B cell (primary cell): ENCODE measurements around the gene JARID2. TPM values are rescaled to one million over a fixed set of nuclear protein-coding genes. Genes with fewer than 3 reads are reported as not detected.

Source experiments
- ATAC-seq: fragments of 200-7000 bp; cut with Tn5 transposase; one replicate; pipeline ENCODE4 v1.10.0; 2021; ENCODE audit warnings: low read depth, mild to moderate bottlenecking, moderate number of reproducible peaks, moderate library complexity
- CTCF ChIA-PET: fragments of 350-600 bp; sonication (Branson Sonifier 250); formaldehyde crosslinking; loops from one replicate; lab custom pipeline; 2021; ENCODE audit warnings: antibody characterized with exemption, inconsistent platforms; lab: Charles Lee
- POLR2A ChIA-PET: fragments of 350-600 bp; sonication (Branson Sonifier 250); formaldehyde crosslinking; loops from one replicate; lab custom pipeline; 2021; ENCODE audit warnings: antibody characterized with exemption; lab: Charles Lee
- DNase-seq: peaks from one replicate; pipeline ENCODE4 v3.0.0; 2013
- H2AFZ ChIP-seq: 2 replicates; pipeline ENCODE4 v1.6.1; 2012; ENCODE audit warnings: mild to moderate bottlenecking, low read depth, low read length; ENCODE audit not compliant: insufficient read depth, poor library complexity, severe bottlenecking
- H3K27ac ChIP-seq, 2 donors: 1 replicate in 1 of 2; 2 replicates in 1 of 2; pipeline ENCODE4 v1.5.1; 2012 to 2013; ENCODE audit warnings: low read length in 2 of 2, mild to moderate bottlenecking in 2 of 2, moderate library complexity in 1 of 2
- H3K27me3 ChIP-seq, 4 experiments: fragments of 200-600 bp in 1 of 4; sonication (generic) in 1 of 4; replicated peaks in 1 of 4; 1 replicate in 2 of 4; 2 replicates in 2 of 4; pipeline versions ENCODE4 v1.6.1 to v1.7.0; 2013 to 2016; ENCODE audit warnings: low read length in 3 of 4, mild to moderate bottlenecking in 2 of 4, mixed read lengths in 1 of 4, moderate library complexity in 1 of 4; ENCODE audit not compliant: insufficient read depth in 4 of 4, control insufficient read depth in 3 of 4; ENCODE audit errors: control extremely low read depth in 1 of 4
- H3K36me3 ChIP-seq, 2 experiments: replicated peaks in 1 of 2; 1 replicate in 1 of 2; 2 replicates in 1 of 2; pipeline versions ENCODE4 v1.6.1 to v1.7.1; 2013; ENCODE audit warnings: low read length in 1 of 2; ENCODE audit not compliant: insufficient read depth in 2 of 2, control insufficient read depth in 1 of 2; ENCODE audit errors: control extremely low read depth in 1 of 2, extremely low read depth in 1 of 2
- H3K4me1 ChIP-seq, 2 donors: fragments of 200-600 bp in 1 of 2; sonication (generic) in 1 of 2; 1 replicate in 1 of 2; 2 replicates in 1 of 2; pipeline versions ENCODE4 v1.5.1 to v1.6.1; 2013 to 2017; ENCODE audit warnings: low read length in 2 of 2; ENCODE audit not compliant: control insufficient read depth in 2 of 2, insufficient read depth in 2 of 2
- H3K4me2 ChIP-seq: replicated peaks from 2 replicates; pipeline ENCODE3; 2012; ENCODE audit warnings: mild to moderate bottlenecking, low read depth, low read length; ENCODE audit not compliant: poor library complexity, severe bottlenecking
- H3K4me3 ChIP-seq, 5 experiments: fragments of 200-600 bp in 1 of 5; sonication (generic) in 1 of 5; 1 replicate in 3 of 5; 2 replicates in 2 of 5; pipeline versions ENCODE4 v1.5.1 to v1.7.0; 2011 to 2016; ENCODE audit warnings: low read length in 4 of 5, mild to moderate bottlenecking in 4 of 5, low read depth in 2 of 5, control low read depth in 1 of 5, moderate library complexity in 1 of 5; ENCODE audit not compliant: insufficient read depth in 1 of 5; ENCODE audit errors: control extremely low read depth in 1 of 5, extremely low read depth in 1 of 5
- H3K79me2 ChIP-seq: fragments of 200-600 bp; sonication (generic); one replicate; pipeline ENCODE4 v1.6.0; 2016; ENCODE audit warnings: low read length; ENCODE audit not compliant: control insufficient read depth, insufficient read depth
- H3K9ac ChIP-seq: fragments of 200-600 bp; sonication (generic); 2 replicates; pipeline ENCODE4 v1.6.1; 2017; ENCODE audit warnings: mild to moderate bottlenecking, low read length, moderate library complexity
- H3K9me3 ChIP-seq, 3 donors: one replicate each; pipeline versions ENCODE4 v1.6.1 to v1.7.1; 2013; ENCODE audit warnings: low read length in 2 of 3; ENCODE audit not compliant: control insufficient read depth in 2 of 3, insufficient read depth in 1 of 3; ENCODE audit errors: control extremely low read depth in 1 of 3
- H4K20me1 ChIP-seq: 2 replicates; pipeline ENCODE4 v1.6.0; 2012; ENCODE audit warnings: mild to moderate bottlenecking, low read length; ENCODE audit not compliant: insufficient read depth, control insufficient read depth, poor library complexity, severe bottlenecking
- H3K27ac Mint-ChIP-seq: one replicate; pipeline ENCODE4 v1.8.0; 2021; ENCODE audit warnings: mixed read lengths
- H3K27me3 Mint-ChIP-seq: one replicate; pipeline ENCODE4 v1.8.0; 2021; ENCODE audit warnings: mixed read lengths
- H3K4me1 Mint-ChIP-seq: one replicate; pipeline ENCODE4 v1.8.0; 2021; ENCODE audit warnings: mixed read lengths
- H3K4me3 Mint-ChIP-seq: one replicate; pipeline ENCODE4 v1.8.0; 2021; ENCODE audit warnings: mixed read lengths
- H3K9me3 Mint-ChIP-seq: one replicate; pipeline ENCODE4 v1.8.0; 2022; ENCODE audit warnings: mixed read lengths; ENCODE audit not compliant: insufficient read depth
- CTCF ChIP-seq: fragments of 200-600 bp; IDR thresholded peaks from one replicate; pipeline ENCODE4 v1.8.0; 2022; ENCODE audit warnings: antibody characterized with exemption, mild to moderate bottlenecking
- EZH2 ChIP-seq: IDR thresholded peaks from 2 replicates; pipeline ENCODE4 v1.6.1; 2012; ENCODE audit warnings: borderline replicate concordance, low read depth, mild to moderate bottlenecking, moderate library complexity, low read length; ENCODE audit not compliant: insufficient read depth, poor library complexity, severe bottlenecking
- WGBS: methylation state at CpG from one replicate; pipeline ENCODE4 v1.1.5; 2013; ENCODE audit warnings: missing lambda C conversion rate; ENCODE audit not compliant: insufficient coverage; 5-methylcytosine and 5-hydroxymethylcytosine counted together
- intact Hi-C: fragments of 100-400 bp; cut with micrococcal nuclease; formaldehyde crosslinking; loops from one replicate; pipeline ENCODE4 v1.10.0; 2022
- polyA plus RNA-seq: library from polyadenylated mRNA; depleted of rRNA; stranded (reverse); fragments of >200 nt; gene quantifications from 2 replicates; pipeline ENCODE4 v1.2.3, GENCODE V29; 2012
- total RNA-seq, 2 donors: library from RNA; stranded (reverse); fragments of 120-200 nt in 1 of 2; gene quantifications; 1 replicate in 1 of 2; 2 replicates in 1 of 2; pipeline versions ENCODE4 v1.2.3 to v1.2.4, GENCODE V29; 2013 to 2022

Gene JARID2
- total and polyA plus RNA-seq, 2 donors (not counting 1 experiment from before 2014, with no cell fraction given), result 11.0 to 58.1 TPM

GRCh38 chr6:15205321-15205720 is 40.5 kb upstream of the JARID2 start:
- Histone ChIP-seq H2AFZ (no peak overlapping the region), H3K9ac (no peak overlapping the region), H3K9me3 (no peaks in the 10 kb centered on the region), H3K4me1 (no peaks in the 10 kb centered on the region), H3K36me3 (no peaks in the 10 kb centered on the region), H4K20me1 (no peaks in the 10 kb centered on the region), H3K4me2 (no peak overlapping the region), H3K27me3 (no peaks in the 10 kb centered on the region), H3K27ac (no peak overlapping the region), H3K4me3 (no peak overlapping the region), H3K79me2 (no peaks in the 10 kb centered on the region)
- WGBS, result no CpG with 5 or more reads among the region's 4 CpGs
- DNase-seq (no peak), ATAC-seq (no peak)
- intact Hi-C loops, result no loop called here
- no peaks in the 10 kb centered on the region for H3K27me3 Mint-ChIP-seq
- ChIA-PET POLR2A (interaction anchor here (0.7 kb wide), 1 partner anchor 806 kb away, joined by 4 read pairs; no protein-coding TSS in a partner anchor), CTCF (no interaction called here)
- H3K4me1 Mint-ChIP-seq, result peaks cover 5% of the 10 kb centered on the region
- no peak for TF ChIP-seq EZH2
- no peak for TF ChIP-seq CTCF
- H3K27ac Mint-ChIP-seq, result no peak overlapping the region
- H3K9me3 Mint-ChIP-seq, result no peaks in the 10 kb centered on the region
- no peak overlapping the region for H3K4me3 Mint-ChIP-seq

GRCh38 chr6:15206887-15207286 is 39.0 kb upstream of the JARID2 start:
- H3K9ac ChIP-seq, result no peak overlapping the region
- H3K9me3 ChIP-seq, result no peaks in the 10 kb centered on the region
- POLR2A ChIA-PET, result no interaction called here
- DNase-seq, result no peak
- no peak for ATAC-seq
- H3K79me2 ChIP-seq, result no peaks in the 10 kb centered on the region
- no peaks in the 10 kb centered on the region for H3K9me3 Mint-ChIP-seq
- no peak overlapping the region for H3K4me3 Mint-ChIP-seq
- TF ChIP-seq CTCF, result no peak
- no peak for TF ChIP-seq EZH2
- intact Hi-C loops, result no loop called here
- no peaks in the 10 kb centered on the region for H3K27me3 ChIP-seq
- H2AFZ ChIP-seq, result no peak overlapping the region
- H3K4me1 ChIP-seq, result no peaks in the 10 kb centered on the region
- peaks cover 7% of the 10 kb centered on the region for H3K4me1 Mint-ChIP-seq
- H3K27ac ChIP-seq, result no peak overlapping the region
- CTCF ChIA-PET, result no interaction called here
- H3K4me3 ChIP-seq, result no peak overlapping the region
- H3K27me3 Mint-ChIP-seq, result no peaks in the 10 kb centered on the region
- no peak overlapping the region for H3K4me2 ChIP-seq
- no peak overlapping the region for H3K27ac Mint-ChIP-seq
- H3K36me3 ChIP-seq, result no peaks in the 10 kb centered on the region
- no CpG with 5 or more reads among the region's 2 CpGs for WGBS
- H4K20me1 ChIP-seq, result no peaks in the 10 kb centered on the region
